Osteoblast (primary cell): ENCODE results near the gene ARL13B. TPM values are rescaled to one million over a fixed set of nuclear protein-coding genes. Genes with fewer than 3 reads are reported as not detected.

Experiments used
- DNase-seq: peaks from one replicate; pipeline ENCODE4 v3.0.0; 2011; ENCODE audit warnings: low spot score, mixed read lengths; ENCODE audit not compliant: insufficient read length; ENCODE audit errors: missing footprints
- H2AFZ ChIP-seq: 2 replicates; pipeline ENCODE4 v1.6.0; 2011; ENCODE audit warnings: mild to moderate bottlenecking, low read length
- H3K27ac ChIP-seq: 2 replicates; pipeline ENCODE4 v1.5.1; 2011; ENCODE audit warnings: mild to moderate bottlenecking, low read depth, low read length, moderate library complexity
- H3K27me3 ChIP-seq: 2 replicates; pipeline ENCODE4 v1.6.0; 2012; ENCODE audit warnings: mild to moderate bottlenecking, control low read depth, inconsistent platforms, low read length, moderate library complexity; ENCODE audit not compliant: insufficient read depth
- H3K36me3 ChIP-seq: 2 replicates; pipeline ENCODE4 v1.5.1; 2011; ENCODE audit warnings: mild to moderate bottlenecking, low read length, control low read depth, moderate library complexity; ENCODE audit not compliant: insufficient read depth
- H3K4me1 ChIP-seq: 2 replicates; pipeline ENCODE4 v1.5.1; 2011; ENCODE audit warnings: mild to moderate bottlenecking, low read length, control low read depth, moderate library complexity; ENCODE audit not compliant: insufficient read depth
- H3K4me2 ChIP-seq: 2 replicates; pipeline ENCODE4 v1.6.0; 2011; ENCODE audit warnings: mild to moderate bottlenecking, low read length; ENCODE audit not compliant: insufficient read depth
- H3K4me3 ChIP-seq: fragments of 200-600 bp; sonication (generic); 3 replicates; pipeline ENCODE4 v1.5.1; 2012; ENCODE audit warnings: mild to moderate bottlenecking, low read length, inconsistent platforms; ENCODE audit not compliant: insufficient read depth
- H3K79me2 ChIP-seq: 2 replicates; pipeline ENCODE4 v1.6.0; 2012; ENCODE audit warnings: mild to moderate bottlenecking, low read length, control low read depth, inconsistent platforms; ENCODE audit not compliant: insufficient read depth
- H3K9me3 ChIP-seq: 2 replicates; pipeline ENCODE4 v1.5.1; 2011; ENCODE audit warnings: low read depth, low read length, control low read depth
- H4K20me1 ChIP-seq: 2 replicates; pipeline ENCODE4 v1.6.0; 2012; ENCODE audit warnings: mild to moderate bottlenecking, low read length, control low read depth; ENCODE audit not compliant: insufficient read depth
- total RNA-seq: library from RNA; depleted of rRNA; stranded (reverse); fragments of >200 nt; gene quantifications from 2 replicates; pipeline ENCODE4 v1.2.3, GENCODE V29; 2012
- TF ChIP-seq, protein P1 (sequence below): IDR thresholded peaks from 2 replicates; pipeline ENCODE4 v1.5.1; 2011; ENCODE audit warnings: mild to moderate bottlenecking, low read depth, low read length, moderate library complexity; ENCODE audit errors: extremely low read depth

The ARL13B gene
- total RNA-seq, 1 donor = 18.1 TPM

DNA sequence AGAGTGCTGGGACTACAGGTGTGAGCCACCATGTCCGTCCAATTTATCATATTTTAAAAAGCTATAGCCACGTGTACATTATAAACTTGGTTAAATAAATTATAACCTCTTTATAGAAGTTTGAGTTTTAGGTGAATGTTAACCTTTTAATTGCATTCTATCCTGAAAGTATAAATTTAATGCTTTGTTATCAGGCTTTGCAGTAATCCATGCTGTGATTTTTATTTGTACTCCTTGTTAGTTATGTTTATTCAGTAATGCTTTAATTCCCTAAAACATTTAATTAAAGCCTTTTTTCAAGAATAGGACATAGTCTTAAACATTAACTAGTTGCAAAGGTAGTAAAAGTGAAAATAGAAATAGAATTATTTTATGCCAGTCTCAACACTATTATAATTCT, 11.7 kb downstream of the ARL13B start:
- Histone ChIP-seq H3K4me3 (no peak overlapping the region), H3K9me3 (no peaks in the 10 kb centered on the region), H3K4me2 (no peak overlapping the region), H4K20me1 (peaks cover 3% of the 10 kb centered on the region), H3K79me2 (peaks cover 30% of the 10 kb centered on the region), H3K4me1 (peaks cover 9% of the 10 kb centered on the region), H3K27ac (no peak overlapping the region), H2AFZ (no peak overlapping the region), H3K27me3 (no peaks in the 10 kb centered on the region), H3K36me3 (no peaks in the 10 kb centered on the region)
- TF ChIP-seq, protein P1, sequence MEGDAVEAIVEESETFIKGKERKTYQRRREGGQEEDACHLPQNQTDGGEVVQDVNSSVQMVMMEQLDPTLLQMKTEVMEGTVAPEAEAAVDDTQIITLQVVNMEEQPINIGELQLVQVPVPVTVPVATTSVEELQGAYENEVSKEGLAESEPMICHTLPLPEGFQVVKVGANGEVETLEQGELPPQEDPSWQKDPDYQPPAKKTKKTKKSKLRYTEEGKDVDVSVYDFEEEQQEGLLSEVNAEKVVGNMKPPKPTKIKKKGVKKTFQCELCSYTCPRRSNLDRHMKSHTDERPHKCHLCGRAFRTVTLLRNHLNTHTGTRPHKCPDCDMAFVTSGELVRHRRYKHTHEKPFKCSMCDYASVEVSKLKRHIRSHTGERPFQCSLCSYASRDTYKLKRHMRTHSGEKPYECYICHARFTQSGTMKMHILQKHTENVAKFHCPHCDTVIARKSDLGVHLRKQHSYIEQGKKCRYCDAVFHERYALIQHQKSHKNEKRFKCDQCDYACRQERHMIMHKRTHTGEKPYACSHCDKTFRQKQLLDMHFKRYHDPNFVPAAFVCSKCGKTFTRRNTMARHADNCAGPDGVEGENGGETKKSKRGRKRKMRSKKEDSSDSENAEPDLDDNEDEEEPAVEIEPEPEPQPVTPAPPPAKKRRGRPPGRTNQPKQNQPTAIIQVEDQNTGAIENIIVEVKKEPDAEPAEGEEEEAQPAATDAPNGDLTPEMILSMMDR = no peak
- DNase-seq = no peak

DNA sequence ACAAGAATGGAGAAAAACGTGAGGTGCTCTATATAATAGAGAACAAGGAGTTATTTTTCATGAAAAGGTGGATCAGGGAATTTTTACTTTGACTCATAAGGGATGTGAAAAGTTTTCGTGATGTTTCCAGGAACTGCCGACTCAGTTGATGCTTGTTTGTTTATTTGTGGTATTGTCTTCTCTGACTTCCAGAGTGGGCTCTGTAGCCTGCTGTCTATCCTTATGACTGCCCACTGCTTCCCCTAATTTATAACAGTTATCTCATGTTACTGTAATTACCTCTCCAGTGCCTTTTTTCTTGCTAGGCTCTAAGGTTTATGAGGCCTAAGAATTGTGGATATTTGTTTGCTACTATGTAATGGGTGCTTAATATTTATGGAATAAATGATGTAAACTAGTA, 12.3 kb downstream of the ARL13B start:
- Histone ChIP-seq H4K20me1 (peaks cover 3% of the 10 kb centered on the region), H3K4me3 (no peak overlapping the region), H3K79me2 (peaks cover 30% of the 10 kb centered on the region), H3K4me1 (peaks cover 9% of the 10 kb centered on the region), H2AFZ (peak overlapping the region; percentile 2), H3K36me3 (no peaks in the 10 kb centered on the region), H3K27ac (no peak overlapping the region), H3K9me3 (no peaks in the 10 kb centered on the region), H3K4me2 (no peak overlapping the region), H3K27me3 (no peaks in the 10 kb centered on the region)
- DNase-seq = no peak
- TF ChIP-seq, protein P1 = no peak

DNA sequence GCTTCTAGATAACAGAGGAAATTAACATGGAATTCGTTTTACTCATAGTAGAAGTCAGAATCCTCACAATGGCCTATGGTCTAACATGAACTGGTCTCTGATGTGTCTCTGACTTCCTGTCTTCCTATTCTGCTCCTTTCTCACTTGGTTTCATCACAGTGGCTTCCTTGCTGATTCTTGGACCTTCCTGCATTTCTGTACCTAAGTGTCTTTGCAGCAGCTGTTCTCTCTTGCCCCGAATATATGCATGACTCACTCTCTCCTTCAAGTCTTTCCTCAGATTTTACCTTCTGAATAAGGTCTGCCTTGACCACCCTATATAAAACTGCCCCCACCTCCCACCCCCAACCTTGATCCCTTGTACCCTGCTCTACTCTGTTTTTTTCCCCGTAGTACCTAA, 14.1 kb downstream of the ARL13B start:
- Histone ChIP-seq H2AFZ (no peak overlapping the region), H3K9me3 (no peaks in the 10 kb centered on the region), H4K20me1 (peaks cover 3% of the 10 kb centered on the region), H3K4me1 (no peaks in the 10 kb centered on the region), H3K4me3 (no peak overlapping the region), H3K4me2 (no peak overlapping the region), H3K79me2 (peaks cover 26% of the 10 kb centered on the region), H3K27ac (no peak overlapping the region), H3K27me3 (no peaks in the 10 kb centered on the region), H3K36me3 (no peaks in the 10 kb centered on the region)
- no peak for DNase-seq
- TF ChIP-seq, protein P1 = no peak

DNA sequence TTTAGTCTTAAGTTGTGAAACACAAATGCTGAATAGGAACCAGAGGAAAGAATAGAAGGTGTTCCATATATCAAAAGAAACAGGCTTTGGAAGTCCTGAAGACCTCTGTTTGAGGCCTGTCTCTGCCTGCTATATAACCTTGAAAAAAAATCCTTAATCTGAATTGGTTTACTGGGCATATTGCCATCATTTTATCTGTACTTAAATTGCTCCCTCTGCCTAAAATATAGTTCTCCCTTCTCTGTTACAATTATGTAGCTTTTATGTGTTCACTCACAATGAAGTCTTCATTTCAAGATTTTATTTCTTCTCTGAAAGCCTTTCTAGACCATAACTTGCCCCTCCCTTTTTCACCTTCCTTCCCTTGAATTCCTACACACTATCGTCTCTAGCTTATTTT, 21.2 kb downstream of the ARL13B start:
- no peak for DNase-seq
- Histone ChIP-seq H4K20me1 (no peaks in the 10 kb centered on the region), H2AFZ (no peak overlapping the region), H3K4me1 (no peaks in the 10 kb centered on the region), H3K27ac (no peak overlapping the region), H3K36me3 (no peaks in the 10 kb centered on the region), H3K4me2 (no peak overlapping the region), H3K27me3 (no peaks in the 10 kb centered on the region), H3K79me2 (no peaks in the 10 kb centered on the region), H3K9me3 (no peaks in the 10 kb centered on the region), H3K4me3 (no peak overlapping the region)
- TF ChIP-seq, protein P1 = no peak
